ENCODE results near the gene PHLDB2. TPM values are rescaled to one million over a fixed set of nuclear protein-coding genes. Genes with fewer than 3 reads are reported as not detected.

The PHLDB2 gene
- total and polyA plus RNA-seq, 2 of the 8 experiments (the other 6 are each of a cell fraction or from before 2014, with no cell fraction given): 5.8 to 22.6 TPM

- TF ChIP-seq ZNF274 (IDR thresholded peaks at IDR 0.05; ENCODE audit: borderline replicate concordance, extremely low read depth, low read length): no peak
- TF ChIP-seq SRF (IDR thresholded peaks at IDR 0.05; ENCODE audit: low read depth, low read length): no peak
- TF ChIP-seq EGR1 (IDR thresholded peaks at IDR 0.05; ENCODE audit: borderline replicate concordance, low read depth, low read length): no peak
- TF ChIP-seq JUND (IDR thresholded peaks at IDR 0.05; ENCODE audit: low read length): no peak
Measured at GRCh38 chr3:112002096-112002971, 143.3 kb downstream of the PHLDB2 start (continued).

Data from H1 (cell line).